ENCODE results near the gene FFAR4. TPM values are rescaled to one million over a fixed set of nuclear protein-coding genes. Genes with fewer than 3 reads are reported as not detected.

Gene FFAR4
- total and polyA plus RNA-seq, 2 of the 4 experiments (the other 2 are of a cell fraction), result not detected

GRCh38 chr10:93535293-93535692 lies 31.2 kb upstream of the FFAR4 start:
- CTCF ChIA-PET, result no interaction called here
- WGBS, 2 experiments (ENCODE audit: extremely low coverage in 2 of 2, insufficient read length in 1 of 2), result 83% methylated on average over 2 of the region's 5 CpGs; no CpG with 5 or more reads in 1 of the 2 experiments
- no peak overlapping the region for H4K8ac ChIP-seq (ENCODE audit: low read depth in 2 of 2, low read length in 2 of 2)

More at GRCh38 chr10:93535293-93535692, 31.2 kb upstream of the FFAR4 start:
- ATAC-seq (ENCODE audit: low read depth) (no peak), DNase-seq (no peak)
- no peak overlapping the region for H3K56ac ChIP-seq (ENCODE audit: extremely low read depth, insufficient read depth, low read length)
- H2BK20ac ChIP-seq (ENCODE audit: low read depth, low read length), result no peak overlapping the region
- H3K4me3 ChIP-seq (ENCODE audit: insufficient read depth, low read depth, low read length), result no peak overlapping the region
- intact Hi-C loops (cut with micrococcal nuclease) (no loop called here), dilution Hi-C loops (cut with HindIII; ENCODE audit: low sequenced_read_pairs, unreplicated experiment) (no loop called here), in situ Hi-C loops (cut with MboI; ENCODE audit: low sequenced_read_pairs) (no loop called here)
- no peak overlapping the region for H3K4me2 ChIP-seq (ENCODE audit: low read depth, low read length)
- no peaks in the 10 kb centered on the region for H3K27me3 ChIP-seq (ENCODE audit: control insufficient read depth, insufficient read depth, low read length)
- no peak overlapping the region for H3K23ac ChIP-seq (ENCODE audit: low read depth, low read length)
- TF ChIP-seq BHLHE40 (IDR thresholded peaks at IDR 0.05; ENCODE audit: low read depth, low read length) (no peak), CHD1 (IDR thresholded peaks at IDR 0.05; ENCODE audit: low read depth, low read length) (no peak), RCOR1 (IDR thresholded peaks at IDR 0.05; ENCODE audit: insufficient replicate concordance, low read length) (no peak), POLR2A (IDR thresholded peaks at IDR 0.05; ENCODE audit: low read depth, low read length) (no peak), RFX5 (IDR thresholded peaks at IDR 0.05; ENCODE audit: low read depth, low read length) (no peak), FOS (IDR thresholded peaks at IDR 0.05; ENCODE audit: low read depth, low read length) (no peak), MAZ (IDR thresholded peaks at IDR 0.05; ENCODE audit: borderline replicate concordance, low read depth, low read length) (no peak), MAFK (IDR thresholded peaks at IDR 0.05; ENCODE audit: low read depth, low read length) (no peak), CEBPB (IDR thresholded peaks at IDR 0.05; ENCODE audit: low read depth, low read length) (no peak), MXI1 (IDR thresholded peaks at IDR 0.05; ENCODE audit: borderline replicate concordance, low read depth, low read length) (no peak), USF2 (IDR thresholded peaks at IDR 0.05; ENCODE audit: low read depth, low read length) (no peak), RAD21 (IDR thresholded peaks at IDR 0.05; ENCODE audit: low read length) (no peak), SMC3 (IDR thresholded peaks at IDR 0.05; ENCODE audit: low read depth, low read length) (no peak), NFE2L2 (IDR thresholded peaks at IDR 0.05; ENCODE audit: low read depth, low read length) (no peak)
- TF ChIP-seq, protein P1, sequence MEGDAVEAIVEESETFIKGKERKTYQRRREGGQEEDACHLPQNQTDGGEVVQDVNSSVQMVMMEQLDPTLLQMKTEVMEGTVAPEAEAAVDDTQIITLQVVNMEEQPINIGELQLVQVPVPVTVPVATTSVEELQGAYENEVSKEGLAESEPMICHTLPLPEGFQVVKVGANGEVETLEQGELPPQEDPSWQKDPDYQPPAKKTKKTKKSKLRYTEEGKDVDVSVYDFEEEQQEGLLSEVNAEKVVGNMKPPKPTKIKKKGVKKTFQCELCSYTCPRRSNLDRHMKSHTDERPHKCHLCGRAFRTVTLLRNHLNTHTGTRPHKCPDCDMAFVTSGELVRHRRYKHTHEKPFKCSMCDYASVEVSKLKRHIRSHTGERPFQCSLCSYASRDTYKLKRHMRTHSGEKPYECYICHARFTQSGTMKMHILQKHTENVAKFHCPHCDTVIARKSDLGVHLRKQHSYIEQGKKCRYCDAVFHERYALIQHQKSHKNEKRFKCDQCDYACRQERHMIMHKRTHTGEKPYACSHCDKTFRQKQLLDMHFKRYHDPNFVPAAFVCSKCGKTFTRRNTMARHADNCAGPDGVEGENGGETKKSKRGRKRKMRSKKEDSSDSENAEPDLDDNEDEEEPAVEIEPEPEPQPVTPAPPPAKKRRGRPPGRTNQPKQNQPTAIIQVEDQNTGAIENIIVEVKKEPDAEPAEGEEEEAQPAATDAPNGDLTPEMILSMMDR (conservative IDR thresholded peaks at IDR 0.05; ENCODE audit: low read depth, low read length), result no peak
- H3K14ac ChIP-seq (replicated peaks; ENCODE audit: low read depth, low read length), result no peak overlapping the region
- no peak overlapping the region for H4K5ac ChIP-seq (ENCODE audit: low read depth, low read length)
- no TSS peak for BruUV-seq (replicated peaks)
- no peaks in the 10 kb centered on the region for H3K9me1 ChIP-seq (ENCODE audit: insufficient read depth, low read length)
- H3K36me3 ChIP-seq (ENCODE audit: control insufficient read depth, insufficient read depth, low read length), result no peaks in the 10 kb centered on the region
- no peak overlapping the region for H2AK9ac ChIP-seq (replicated peaks; ENCODE audit: low read depth, low read length, poor library complexity)
- POLR2A ChIA-PET (ENCODE audit: unreplicated experiment), result no interaction called here
- H3K79me1 ChIP-seq (ENCODE audit: low read depth in 1 of 2, low read length in 2 of 2), result no peaks in the 10 kb centered on the region
- no peak overlapping the region for H4K91ac ChIP-seq (ENCODE audit: insufficient read depth, low read depth, low read length)
- no peaks in the 10 kb centered on the region for H3K4me1 ChIP-seq (ENCODE audit: control insufficient read depth, insufficient read depth, low read length)
- no peak overlapping the region for H2BK15ac ChIP-seq (ENCODE audit: low read depth, low read length)
- no peak overlapping the region for H3K18ac ChIP-seq (ENCODE audit: low read depth, low read length)
- no peaks in the 10 kb centered on the region for H3K9me3 ChIP-seq (ENCODE audit: control insufficient read depth, insufficient read depth, low read length)
- no peak overlapping the region for H2BK5ac ChIP-seq (ENCODE audit: low read depth, low read length, poor library complexity, severe bottlenecking)
- H4K20me1 ChIP-seq (ENCODE audit: insufficient read depth, low read length), result no peaks in the 10 kb centered on the region
- H2AK5ac ChIP-seq (ENCODE audit: low read depth, low read length), result no peak overlapping the region
- no peak overlapping the region for H3K4ac ChIP-seq (ENCODE audit: low read depth, low read length)
- H2BK120ac ChIP-seq (ENCODE audit: low read depth, low read length), result no peak overlapping the region
- no peak overlapping the region for H3K9ac ChIP-seq (ENCODE audit: low read depth, low read length)
- H3K27ac ChIP-seq (ENCODE audit: insufficient read depth, low read length), result no peak overlapping the region
- H2AFZ ChIP-seq (replicated peaks; ENCODE audit: low read length, poor library complexity), result no peak overlapping the region
